GM18867 (cell line): ENCODE measurements around the gene SESN3.
"Not testable (repeated sequence)": the region's sequence is repeated elsewhere in the genome, so short reads cannot be mapped to it uniquely, and the experiment has no call there.

Source experiments
- ATAC-seq: cut with Tn5 transposase; IDR thresholded peaks from one replicate; pipeline ENCODE4 v1.9.1; 2021; ENCODE audit warnings: mild to moderate bottlenecking, moderate library complexity; ENCODE audit not compliant: unreplicated experiment

The SESN3 gene

GRCh38 chr11:95231127-95231880 lies at the start of gene SESN3:
Gene SESN3, minus strand, starts transcription at chr11:95231202. Its CDS starts 342 bp downstream, at chr11:95230860.
- peak; percentile 96 for ATAC-seq

- ATAC-seq, result no peak
Measured at GRCh38 chr11:95279921-95280868, 49.2 kb upstream of the SESN3 start.

GRCh38 chr11:95277868-95278267 lies 46.9 kb upstream of the SESN3 start:
- no peak for ATAC-seq

GRCh38 chr11:95276139-95276538 lies 45.1 kb upstream of the SESN3 start:
- ATAC-seq, result no peak

- not testable (repeated sequence) for ATAC-seq
Measured at GRCh38 chr11:95273618-95274017, 42.6 kb upstream of the SESN3 start.

- ATAC-seq, result no peak
Measured at GRCh38 chr11:95269036-95269819, 38.2 kb upstream of the SESN3 start.

- no peak for ATAC-seq
Measured at GRCh38 chr11:95268391-95268790, 37.4 kb upstream of the SESN3 start.

- no peak for ATAC-seq
Measured at GRCh38 chr11:95267601-95268213, 36.7 kb upstream of the SESN3 start.

- no peak for ATAC-seq
Measured at GRCh38 chr11:95266751-95267374, 35.9 kb upstream of the SESN3 start.

GRCh38 chr11:95264881-95265280 lies 33.9 kb upstream of the SESN3 start:
- ATAC-seq, result no peak

GRCh38 chr11:95262994-95263765 lies 32.2 kb upstream of the SESN3 start:
- no peak for ATAC-seq

- no peak for ATAC-seq
Measured at GRCh38 chr11:95257456-95257971, 26.5 kb upstream of the SESN3 start.

GRCh38 chr11:95256321-95256779 lies 25.3 kb upstream of the SESN3 start:
- ATAC-seq, result no peak

GRCh38 chr11:95255251-95256145 lies 24.5 kb upstream of the SESN3 start:
- ATAC-seq, result no peak

- peak; percentile 19 for ATAC-seq
Measured at GRCh38 chr11:95254716-95255115, 23.7 kb upstream of the SESN3 start.

- ATAC-seq, result peak; percentile 98
Measured at GRCh38 chr11:95254131-95254704, 23.2 kb upstream of the SESN3 start.

GRCh38 chr11:95253141-95253540 lies 22.1 kb upstream of the SESN3 start:
- no peak for ATAC-seq

- ATAC-seq, result no peak
Measured at GRCh38 chr11:95252586-95252985, 21.6 kb upstream of the SESN3 start.
